ENCODE data around the gene RPL38.

DNA sequence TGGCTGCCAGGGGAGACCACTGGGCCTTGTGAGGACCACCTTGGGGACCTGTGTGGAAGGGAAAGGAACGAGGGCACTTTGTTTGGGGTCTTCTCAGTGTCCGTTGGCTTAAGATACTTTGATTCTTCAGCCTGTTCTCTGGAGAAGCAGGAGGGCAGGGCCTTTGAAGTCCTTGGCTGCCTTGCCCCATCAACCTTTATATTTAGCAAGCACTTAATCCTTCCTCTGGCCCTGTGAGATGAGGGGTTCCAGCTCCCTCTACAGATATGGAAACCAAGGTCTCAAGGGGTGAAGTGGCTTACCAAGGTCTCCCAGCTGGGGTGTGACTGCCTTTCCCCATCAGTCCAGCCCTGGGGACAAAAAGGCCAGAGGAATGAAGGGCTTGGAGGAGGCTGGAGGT lies 38.4 kb downstream of the RPL38 start:
- TF ChIP-seq, protein P1, sequence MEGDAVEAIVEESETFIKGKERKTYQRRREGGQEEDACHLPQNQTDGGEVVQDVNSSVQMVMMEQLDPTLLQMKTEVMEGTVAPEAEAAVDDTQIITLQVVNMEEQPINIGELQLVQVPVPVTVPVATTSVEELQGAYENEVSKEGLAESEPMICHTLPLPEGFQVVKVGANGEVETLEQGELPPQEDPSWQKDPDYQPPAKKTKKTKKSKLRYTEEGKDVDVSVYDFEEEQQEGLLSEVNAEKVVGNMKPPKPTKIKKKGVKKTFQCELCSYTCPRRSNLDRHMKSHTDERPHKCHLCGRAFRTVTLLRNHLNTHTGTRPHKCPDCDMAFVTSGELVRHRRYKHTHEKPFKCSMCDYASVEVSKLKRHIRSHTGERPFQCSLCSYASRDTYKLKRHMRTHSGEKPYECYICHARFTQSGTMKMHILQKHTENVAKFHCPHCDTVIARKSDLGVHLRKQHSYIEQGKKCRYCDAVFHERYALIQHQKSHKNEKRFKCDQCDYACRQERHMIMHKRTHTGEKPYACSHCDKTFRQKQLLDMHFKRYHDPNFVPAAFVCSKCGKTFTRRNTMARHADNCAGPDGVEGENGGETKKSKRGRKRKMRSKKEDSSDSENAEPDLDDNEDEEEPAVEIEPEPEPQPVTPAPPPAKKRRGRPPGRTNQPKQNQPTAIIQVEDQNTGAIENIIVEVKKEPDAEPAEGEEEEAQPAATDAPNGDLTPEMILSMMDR (IDR thresholded peaks at IDR 0.05), result no peak
- TF ChIP-seq POLR2A (IDR thresholded peaks at IDR 0.05), result no peak

Data from prostate gland (tissue), 2 donors.